Measurements from ENCODE around the gene CCDC61.

GRCh38 chr19:45954156-45954555 is 41.1 kb upstream of the CCDC61 start:
- no peak for TF ChIP-seq CTCF (IDR thresholded peaks at IDR 0.05; ENCODE audit: borderline replicate concordance, extremely low read depth, low read length, poor library complexity, severe bottlenecking)
- TF ChIP-seq EZH2 (IDR thresholded peaks at IDR 0.05; ENCODE audit: borderline replicate concordance, low read depth, low read length, severe bottlenecking) = no peak
